Activated CD4-positive, CD25-positive, alpha-beta regulatory T cell treated with anti-CD3 and anti-CD28 coated beads, Interleukin-2, amount 50 U/mL, for 72 hours (primary cell): ENCODE measurements around the gene TM9SF1.

Experiments
- DNase-seq: peaks from one replicate; pipeline ENCODE4 v3.0.0; 2021

The TM9SF1 gene

DNA sequence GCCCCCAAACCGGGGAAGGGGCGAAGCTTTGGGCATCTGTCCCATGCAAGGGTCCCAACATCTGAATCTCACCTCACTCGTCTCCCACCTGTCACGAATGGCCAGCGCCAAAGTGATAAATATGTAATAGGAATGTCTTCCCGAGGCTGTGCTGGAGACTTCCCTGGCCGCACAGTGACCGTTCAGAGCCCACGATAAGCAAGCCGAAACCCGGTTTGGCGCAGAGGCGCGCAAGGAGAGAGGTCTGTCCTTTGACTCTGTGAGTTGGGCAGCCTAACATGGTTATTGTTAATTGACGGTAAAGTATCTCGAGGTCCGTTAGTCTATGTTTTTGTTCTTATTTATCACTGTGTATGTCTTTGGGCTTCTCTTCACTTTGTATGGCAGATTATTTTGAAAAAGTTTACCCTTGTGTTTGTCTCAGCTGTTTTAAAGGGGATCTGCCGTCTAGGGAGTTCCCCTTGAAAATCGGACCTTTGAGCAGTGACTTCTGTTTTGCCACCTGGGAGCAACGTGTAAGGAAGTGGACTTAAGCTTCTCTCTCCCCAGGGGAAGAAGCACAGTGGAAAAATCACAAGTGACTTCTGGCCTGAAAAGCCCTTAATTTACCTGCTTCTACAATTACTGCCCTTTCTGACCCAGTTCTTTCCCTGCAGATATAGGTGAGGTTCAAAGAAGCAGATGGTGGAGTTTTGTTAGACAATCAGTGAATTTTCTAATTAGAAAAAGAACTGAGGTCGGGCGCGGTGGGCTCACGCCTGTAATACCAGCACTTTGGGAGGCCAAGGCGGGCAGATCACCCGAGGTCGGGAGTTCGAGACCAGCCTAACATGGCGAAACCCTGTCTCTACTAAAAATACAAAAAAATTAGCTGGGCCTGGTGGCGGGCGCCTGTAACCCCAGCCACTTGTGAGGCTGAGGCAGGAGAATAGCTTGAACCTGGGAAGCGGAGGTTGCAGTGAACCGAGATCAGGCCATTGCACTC is 1.1 kb upstream of the TM9SF1 start:
- DNase-seq: no peak

DNA sequence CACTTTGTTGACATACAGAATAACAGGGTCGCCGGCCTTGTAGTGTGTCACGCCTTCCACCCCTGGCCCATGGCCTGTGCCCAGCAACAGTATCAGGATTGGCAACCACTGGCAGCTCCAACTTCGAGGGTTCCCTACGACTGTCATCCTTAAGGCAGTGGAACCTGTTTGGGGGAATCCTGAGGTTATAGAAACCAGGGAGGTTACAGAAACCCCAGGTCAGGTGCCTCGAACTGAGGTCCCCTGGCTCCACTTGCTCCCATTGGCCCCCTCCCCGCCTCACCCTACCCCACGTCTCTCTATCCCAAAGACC is 412 bp downstream of the TM9SF1 start:
- no peak for DNase-seq

DNA sequence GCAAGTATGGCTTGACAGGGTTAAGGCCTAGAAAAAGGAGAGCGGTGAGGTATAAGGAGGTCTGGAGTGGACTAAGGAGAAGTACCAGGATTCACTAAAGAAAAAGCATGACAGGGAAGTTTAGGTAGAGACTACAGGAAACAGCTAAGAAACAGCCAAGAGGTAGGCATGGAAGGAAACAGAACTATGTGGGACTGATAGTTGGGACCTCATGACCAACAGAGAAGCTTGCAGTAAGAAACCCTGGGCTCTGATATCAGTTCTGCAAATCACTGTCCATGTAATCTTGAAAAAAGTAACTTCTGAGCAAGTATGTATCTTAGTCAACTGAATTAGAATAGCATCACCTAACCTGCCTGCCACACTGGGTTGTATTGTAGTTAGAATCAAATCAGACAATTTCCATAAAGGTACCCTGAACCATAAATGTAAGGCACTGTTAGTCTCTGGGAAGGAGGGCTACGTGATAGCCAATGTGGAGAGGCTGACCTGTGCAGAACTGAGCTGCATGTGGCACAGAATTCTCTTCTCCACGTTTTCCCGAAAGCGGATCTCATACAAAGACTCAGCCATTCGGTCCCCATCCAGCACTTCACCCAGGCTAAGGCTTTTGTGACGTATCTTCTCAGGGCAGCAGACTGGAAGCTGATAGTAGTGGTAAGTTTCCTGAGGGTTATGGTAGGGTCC is 912 bp downstream of the TM9SF1 start:
- DNase-seq: no peak

DNA sequence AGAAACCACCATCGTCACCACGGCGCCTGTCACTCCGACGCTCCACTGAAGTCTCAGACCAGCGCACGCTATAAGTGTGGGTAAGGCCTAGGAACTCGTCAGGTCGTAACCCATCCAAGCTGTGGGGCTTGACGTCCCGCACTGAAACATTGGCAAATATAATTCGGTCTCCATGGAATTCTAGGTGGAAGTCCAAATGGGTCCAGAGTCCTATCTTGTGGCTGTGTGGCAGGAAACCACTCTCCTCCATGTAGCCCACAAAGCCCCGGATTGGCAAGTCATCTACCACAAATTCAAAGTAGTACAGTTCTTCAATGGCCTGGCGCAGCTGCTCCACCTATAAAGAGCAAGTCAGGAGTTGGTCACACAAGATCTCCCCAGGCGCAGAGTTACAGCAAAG is 2.3 kb downstream of the TM9SF1 start:
- DNase-seq: no peak

DNA sequence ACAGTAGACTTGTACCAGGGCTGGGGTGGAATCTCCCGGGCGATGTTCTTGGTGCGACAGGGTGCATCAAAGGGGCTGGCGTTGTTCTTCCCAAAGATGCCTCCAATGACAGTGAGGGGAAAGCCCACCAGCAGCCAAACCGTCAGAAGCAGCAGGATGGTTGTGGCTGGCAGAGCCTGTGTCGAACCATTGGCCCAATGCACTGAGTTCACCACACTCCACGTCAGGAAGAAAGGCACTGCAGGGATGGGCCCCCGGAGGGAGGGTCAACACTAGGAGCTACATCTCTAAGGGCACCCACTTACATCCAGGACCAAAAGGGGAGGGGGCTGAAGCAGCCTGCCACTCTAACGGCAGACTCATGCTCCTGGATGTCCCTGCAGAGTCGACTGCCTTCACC is 4.8 kb downstream of the TM9SF1 start:
- DNase-seq: no peak

DNA sequence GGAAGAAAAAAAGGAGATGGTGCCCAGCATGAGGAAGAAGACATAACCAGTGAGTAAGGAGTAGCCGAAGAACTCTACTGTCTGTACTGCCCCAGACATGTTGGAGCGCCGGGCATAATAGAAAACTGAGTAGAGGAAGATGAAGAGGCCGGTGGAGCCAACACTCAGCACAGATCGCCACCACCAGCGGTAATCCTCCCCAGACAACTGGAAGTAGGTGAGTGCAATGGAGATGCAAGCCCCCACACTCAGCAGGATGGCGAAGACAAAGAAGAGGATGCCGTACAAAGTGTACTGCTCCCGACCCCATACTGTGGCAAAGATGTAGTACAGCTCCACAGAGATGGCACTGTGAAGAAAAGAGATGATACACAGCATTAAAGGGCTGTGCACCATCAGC is 5.8 kb downstream of the TM9SF1 start:
- DNase-seq: no peak

DNA sequence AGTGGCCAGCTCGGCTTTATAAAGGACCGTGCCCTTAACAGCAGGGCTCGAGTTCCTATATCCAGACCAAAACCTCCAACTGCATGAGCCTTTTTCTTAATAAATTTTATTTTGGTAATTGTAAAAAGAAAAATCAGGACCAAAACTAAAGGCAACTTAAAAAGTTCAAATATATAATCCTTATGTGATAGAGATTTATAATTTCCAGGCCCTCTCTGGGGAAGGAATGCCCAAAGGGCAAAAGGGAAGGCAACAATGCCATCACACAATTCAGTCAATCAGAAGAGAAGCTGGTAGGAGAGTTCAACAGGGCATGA is 6.2 kb downstream of the TM9SF1 start:
- no peak for DNase-seq

DNA sequence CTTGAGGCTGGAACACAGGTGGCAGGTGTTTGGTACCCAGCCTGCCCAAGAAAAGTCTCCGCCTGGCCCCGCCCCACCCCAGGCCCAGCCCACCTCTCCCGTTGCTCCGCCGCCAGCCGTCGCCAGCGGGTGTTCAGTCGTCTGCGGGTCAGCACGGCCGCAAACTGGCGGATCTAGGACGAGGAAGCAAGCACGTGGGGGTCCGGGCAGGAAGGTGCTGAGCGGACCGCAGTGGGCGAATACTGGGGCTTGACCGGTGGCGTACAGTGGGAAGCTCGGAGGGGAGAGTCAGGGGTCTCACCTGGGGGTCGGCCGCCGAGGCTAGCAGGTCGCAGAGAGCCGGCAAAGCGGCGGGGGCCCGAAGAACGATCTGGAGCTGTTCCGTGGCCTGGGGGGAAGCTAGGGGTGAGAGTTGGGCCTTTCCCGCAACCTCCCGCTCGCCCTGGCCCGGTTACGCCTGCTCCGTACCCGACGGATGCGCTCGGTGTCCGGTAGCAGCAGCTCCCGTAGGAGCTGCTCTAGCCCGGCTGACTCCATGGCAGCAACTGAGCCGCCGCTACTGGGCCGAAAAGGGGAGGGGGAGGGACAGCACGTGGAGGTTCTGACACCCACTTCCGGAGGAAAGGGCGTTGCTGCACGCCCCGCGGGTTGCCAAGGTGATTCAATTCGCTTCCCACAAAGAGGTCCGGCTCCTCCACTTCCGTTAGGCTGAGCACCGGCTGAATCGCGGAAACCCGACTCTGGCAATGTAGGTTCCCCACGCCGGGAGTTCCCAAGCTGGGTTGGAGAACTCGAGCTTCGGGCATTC is 6.8 kb downstream of the TM9SF1 start, which contains the start of gene IPO4:
IPO4 (minus strand) TSS at position 566 of the 808 bp plus-strand sequence; CDS start at position 537, 29 bp downstream.
- DNase-seq: peak; percentile 87

DNA sequence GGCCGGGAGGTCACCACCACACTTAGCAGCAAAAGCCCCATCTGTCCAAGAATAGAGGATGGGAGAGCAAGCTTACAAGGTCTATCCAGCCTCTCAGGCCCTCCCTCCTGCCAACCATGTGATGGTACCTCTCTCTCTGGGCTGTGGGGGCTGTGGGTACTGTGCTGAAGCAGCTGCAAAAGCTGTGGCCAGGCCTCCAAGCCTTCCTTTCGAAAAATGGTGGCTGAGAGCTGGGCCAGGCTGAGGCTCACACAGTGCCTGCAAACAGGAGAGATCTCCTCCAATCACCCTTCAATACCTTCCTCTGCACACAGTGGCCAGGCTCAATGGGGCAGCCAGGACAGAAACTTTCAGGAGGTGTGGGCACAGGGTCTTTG is 7.7 kb downstream of the TM9SF1 start:
- no peak for DNase-seq

DNA sequence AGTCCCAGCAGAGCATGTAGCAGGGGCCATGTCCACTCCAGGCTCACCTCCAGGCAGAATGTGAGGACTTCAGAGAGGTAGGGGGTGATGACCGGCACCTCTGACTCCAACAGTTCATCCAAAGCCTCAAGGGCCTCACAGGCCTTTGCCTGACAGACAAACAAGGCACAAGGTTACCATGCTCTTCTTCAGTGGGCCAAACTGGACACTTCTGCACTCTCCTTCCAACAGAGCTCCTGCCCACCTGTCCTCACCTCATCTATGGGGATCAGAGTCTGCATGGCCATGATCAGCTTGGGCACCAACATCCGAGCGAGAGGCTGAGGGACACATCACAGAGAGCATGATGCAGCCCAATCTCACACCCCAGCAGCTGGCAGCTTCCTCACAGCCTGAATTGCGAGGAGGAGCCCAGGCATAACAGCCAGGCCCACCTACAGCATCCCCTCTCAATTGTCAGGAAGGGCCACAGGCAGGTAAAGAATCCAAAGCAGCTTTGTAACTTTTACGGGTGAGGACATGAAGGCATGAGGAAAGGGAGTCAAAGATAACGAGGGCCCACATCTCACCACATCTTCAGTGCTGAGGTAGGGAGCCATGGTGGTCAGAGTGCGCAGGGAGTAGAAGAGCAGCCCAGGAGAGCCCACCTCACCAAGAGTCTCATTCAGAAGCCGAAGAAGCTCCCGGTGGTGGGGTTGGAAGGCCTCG is 8.3 kb downstream of the TM9SF1 start:
- no peak for DNase-seq

DNA sequence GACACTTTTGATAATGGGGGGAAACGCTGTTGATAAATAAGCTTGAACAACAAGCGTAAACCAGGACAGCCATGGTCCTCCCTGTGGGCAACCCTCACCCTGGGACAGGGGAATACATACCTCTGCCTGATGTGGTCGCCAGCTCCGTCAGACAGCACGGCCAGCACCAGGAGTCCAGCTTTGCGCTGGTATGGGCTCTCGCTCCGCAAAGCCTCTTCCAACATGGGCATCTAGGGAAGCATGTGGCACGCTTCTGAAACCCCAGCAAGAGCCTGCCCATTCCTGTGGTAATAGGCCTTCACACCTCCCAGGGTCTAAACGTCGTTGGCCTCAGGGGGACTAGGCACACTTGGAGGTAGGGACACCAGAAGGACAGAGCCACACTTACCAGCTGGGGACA is 9.5 kb downstream of the TM9SF1 start:
- DNase-seq: no peak

DNA sequence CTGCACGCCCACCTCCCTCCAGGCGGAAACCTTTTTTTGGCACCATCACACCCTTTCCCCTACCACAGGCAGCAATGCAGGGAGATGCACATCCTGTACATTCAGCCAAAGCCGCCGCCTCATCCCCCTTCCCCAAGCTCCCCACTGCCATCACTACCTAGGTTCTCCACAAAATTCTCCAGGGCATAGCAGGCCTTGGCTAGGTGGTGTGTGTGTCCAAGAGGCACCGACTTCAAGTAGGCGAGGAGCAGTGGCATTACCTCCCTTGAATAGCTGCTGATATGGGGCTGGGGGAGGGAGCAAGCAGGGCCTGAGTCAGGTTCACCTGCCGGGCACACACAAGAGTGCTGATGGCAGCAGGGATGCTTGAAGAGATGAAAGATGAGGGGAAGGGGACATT is 10.2 kb downstream of the TM9SF1 start:
- DNase-seq: no peak

DNA sequence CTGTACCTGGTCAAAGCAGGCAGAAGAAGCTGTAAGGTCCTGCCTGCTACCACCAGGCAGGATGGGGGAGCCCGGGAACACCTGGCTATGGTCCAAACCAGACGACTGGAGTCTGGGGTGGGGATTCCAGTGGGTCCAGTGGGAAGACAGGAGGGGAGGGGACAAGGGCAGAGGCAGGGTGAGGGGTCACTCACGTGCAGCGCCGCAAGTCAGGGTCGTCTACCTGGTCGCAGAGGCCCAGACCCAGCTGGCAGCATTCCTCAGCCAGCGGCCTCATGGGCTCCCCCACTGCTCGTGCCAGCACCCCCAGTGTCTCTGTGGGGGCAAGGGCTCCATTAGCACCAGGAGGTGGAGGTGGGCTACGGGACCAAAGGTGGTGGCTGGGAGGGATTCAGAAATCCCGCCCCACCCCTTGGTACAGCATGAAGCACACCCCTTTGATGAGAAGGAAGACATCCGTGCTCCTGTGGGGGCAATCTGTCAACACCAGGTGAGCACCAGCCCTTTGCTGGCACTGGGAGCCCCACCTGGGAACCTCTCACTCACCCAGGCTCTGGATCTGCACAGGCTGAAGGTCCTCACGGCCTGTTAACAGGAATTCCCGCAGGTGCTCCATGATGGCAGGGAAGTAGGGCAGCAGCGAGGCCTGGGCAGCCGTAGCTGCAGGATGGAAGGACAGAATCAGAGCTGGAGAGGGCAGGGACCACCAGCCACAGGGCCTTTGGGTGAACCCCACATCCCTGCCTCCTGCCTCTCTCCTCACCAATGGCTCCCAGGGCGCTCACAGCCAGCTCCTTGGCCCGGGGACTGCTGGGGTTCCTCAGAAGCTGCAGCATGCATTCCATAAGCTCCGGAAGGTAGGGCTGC is 10.9 kb downstream of the TM9SF1 start:
- DNase-seq: no peak

DNA sequence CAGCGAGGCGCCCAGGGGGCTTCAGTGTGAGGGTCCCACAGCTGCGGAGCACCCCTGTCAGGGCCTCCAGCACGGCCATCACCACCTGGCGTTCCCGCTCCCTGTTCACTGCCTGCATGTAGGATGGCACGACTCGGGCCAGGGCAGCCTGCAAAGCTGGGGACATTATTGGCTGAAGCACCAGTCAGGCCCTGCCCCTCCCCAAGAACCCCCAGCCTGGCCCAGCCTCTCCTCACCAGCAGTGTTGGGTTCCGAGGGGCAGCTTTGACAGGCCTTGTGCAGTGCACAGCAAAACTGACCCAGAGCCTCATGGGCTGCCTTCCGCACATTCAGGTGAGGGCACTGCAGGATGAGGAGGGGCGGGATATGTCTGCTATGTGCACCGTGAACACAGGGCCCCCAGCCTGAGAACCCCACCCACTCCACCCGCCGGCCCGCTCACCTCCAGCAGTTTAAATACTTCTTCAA is 12.2 kb downstream of the TM9SF1 start:
- no peak for DNase-seq

DNA sequence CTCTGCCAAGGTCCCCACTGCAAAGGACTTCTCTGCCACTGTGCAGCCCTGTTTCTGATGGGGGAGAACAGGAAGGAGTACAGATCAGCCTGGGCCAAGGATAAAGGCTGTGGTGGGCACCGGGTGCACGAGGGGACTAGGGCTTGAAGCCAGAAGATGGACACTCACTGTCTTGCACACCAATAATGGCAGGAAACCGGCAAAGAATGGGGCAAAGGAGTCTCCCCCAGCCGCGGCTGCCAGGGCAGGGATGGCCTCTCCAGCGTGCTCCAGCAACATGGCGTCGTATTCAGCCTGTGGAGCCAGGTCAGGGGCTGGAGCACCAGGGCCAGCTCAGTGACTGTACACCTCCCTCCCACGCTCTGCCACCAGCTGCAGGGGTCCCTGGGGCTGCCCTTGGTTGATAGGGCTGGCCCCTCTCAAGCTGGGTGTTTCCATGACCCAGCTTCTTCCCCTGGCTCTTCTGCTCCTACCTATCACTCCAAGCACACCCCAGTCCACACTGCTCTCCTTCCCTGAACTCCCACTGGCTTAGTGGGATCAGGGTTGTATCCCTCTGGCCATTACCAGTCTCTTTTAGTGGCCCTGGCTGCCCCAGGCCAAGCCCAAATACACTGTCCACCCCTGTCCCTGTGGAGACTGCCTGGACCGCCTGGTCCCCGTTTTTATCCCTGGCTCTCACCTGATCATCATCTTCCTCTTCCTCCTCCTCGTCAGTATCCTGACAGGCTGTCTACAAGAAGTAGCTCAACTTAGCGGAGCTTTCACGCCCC is 12.9 kb downstream of the TM9SF1 start:
- DNase-seq: no peak

DNA sequence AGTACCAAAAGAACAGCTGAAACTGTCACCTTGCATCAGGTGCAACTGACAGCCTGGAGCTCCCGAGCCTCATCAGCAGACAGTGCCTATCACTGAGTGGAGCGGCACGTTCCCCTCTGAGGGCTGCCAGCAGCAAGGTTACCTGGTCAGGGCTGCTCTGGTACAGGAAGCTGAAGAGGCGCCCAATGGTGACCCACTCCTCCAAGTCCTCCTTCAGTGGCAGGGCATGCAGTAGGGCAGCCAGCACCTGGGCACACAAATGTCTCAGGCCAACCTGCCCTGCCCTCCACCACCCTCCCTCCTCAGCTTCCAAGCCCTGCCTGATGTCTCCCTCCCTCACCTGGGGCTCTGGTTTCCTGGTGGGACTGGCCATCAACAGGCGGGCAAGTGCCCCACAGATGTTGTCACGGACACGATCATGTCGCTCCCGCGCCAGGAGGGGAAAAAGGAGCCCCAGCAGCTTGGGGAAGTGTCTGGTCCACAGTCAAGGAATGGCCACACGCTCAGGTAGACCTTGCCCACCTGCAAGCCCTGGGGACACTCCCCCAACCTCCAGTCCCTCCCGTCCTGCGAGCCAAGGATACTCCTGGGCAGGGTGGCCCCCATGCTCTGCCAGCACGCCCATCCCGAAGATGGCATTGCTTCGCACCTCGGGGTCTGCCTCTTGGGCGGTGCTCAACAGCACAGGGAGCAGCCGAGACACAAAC is 13.7 kb downstream of the TM9SF1 start:
- no peak for DNase-seq

DNA sequence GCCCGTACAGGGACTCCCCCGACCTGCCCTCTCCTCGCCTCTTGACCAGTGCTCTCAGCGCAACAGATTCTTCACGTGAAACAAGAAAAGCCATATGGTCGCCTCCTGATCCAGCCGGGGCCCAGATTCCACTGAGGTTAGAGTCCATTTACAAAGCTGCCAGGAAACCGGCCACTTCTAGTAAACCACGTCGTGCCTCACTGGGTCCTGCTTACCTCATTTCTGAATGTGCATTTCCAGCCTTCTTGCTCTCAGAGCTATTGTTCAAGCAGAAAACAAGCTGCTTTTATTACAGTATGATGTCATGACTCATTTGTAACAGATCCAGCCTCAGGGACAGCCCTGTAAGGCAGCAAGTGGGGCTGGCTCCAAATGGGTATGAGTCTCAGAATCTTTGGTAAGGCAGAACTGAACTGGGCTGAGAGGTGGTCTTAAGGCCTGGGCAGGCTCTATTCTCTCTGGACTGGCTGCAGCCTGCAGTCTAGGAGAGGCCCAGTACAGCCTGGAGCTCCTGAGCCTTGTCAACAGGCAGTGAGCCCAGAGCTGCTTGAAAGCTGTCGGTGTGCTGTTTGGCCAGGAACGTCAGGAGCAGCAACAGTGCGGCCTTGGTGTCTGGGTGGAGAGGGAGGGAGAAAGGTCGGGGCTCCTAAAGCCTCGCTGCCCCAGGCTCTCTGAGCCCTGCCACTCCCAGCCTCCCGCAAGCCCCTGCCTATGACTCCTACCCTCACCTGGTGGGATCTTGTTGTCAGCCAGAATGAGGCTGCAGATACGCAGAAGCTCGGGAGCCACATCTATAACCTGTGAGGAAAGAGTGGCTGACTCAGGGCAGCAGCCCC is 15.1 kb downstream of the TM9SF1 start:
- DNase-seq: no peak

DNA sequence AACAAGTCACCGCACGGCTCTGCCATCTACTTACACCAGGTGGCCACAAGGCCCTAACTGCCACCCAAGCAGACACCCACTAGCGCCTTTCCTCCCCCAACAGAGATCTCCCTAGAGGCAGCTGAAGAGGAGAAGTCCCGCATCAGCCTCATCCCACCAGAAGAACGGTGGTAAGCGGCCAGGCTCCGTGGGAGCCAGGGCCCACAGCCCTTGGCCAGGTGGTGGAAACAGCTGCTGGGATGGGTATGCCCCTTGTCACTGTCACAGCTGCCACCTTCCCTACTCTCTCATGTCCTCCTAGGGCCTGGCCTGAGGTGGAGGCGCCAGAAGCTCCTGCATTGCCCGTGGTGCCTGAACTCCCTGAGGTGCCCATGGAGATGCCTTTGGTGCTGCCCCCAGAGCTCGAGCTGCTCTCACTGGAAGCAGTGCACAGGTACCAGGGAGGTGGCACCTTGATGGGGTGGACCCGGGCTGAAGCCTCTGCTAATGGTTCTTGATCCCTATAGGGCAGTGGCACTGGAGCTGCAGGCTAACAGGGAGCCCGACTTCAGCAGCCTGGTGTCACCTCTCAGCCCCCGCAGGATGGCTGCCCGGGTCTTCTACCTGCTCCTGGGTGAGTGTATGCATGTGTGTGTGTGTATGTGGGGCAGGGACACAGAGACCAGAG is 15.8 kb downstream of the TM9SF1 start:
- no peak for DNase-seq
